Motor neuron (in vitro differentiated cells): ENCODE measurements around the gene SRSF11. TPM values are rescaled to one million over a fixed set of nuclear protein-coding genes. Genes with fewer than 3 reads are reported as not detected.
A peak's percentile ranks its signal among the peaks of the same experiment; 100 is the strongest.
"Not testable (repeated sequence)": the region's sequence is repeated elsewhere in the genome, so short reads cannot be mapped to it uniquely, and the experiment has no call there.

ENCODE experiments used
- ATAC-seq, 8 experiments: fragments of 200-7000 bp; cut with Tn5 transposase; replicated peaks in 6 of 8; 2 replicates each; pipeline ENCODE4 v1.8.0; 2021; ENCODE audit warnings: mild to moderate bottlenecking in 8 of 8, moderate library complexity in 8 of 8
- H3K27ac ChIP-seq, 2 donors: fragments of 250-450 bp; sonication (Bioruptor Pico); 2 replicates each; pipeline ENCODE4 v1.9.0; 2021; ENCODE audit warnings: antibody characterized with exemption in 2 of 2, mild to moderate bottlenecking in 2 of 2, moderate library complexity in 1 of 2
- H3K4me1 ChIP-seq, 2 donors: fragments of 250-450 bp; sonication (Bioruptor Pico); replicated peaks in 1 of 2; 2 replicates each; pipeline ENCODE4 v1.6.1; 2021; ENCODE audit warnings: antibody characterized with exemption in 2 of 2, mild to moderate bottlenecking in 2 of 2, moderate library complexity in 1 of 2
- H3K4me3 ChIP-seq, 5 donors: fragments of 250-450 bp; sonication (Bioruptor Pico); 2 replicates each; pipeline ENCODE4 v1.9.0; 2021; ENCODE audit warnings: antibody characterized with exemption in 5 of 5, mild to moderate bottlenecking in 5 of 5, moderate library complexity in 4 of 5
- WGBS, 10 experiments: fragments of 450-650 bp; shearing (Covaris generic); methylation state at CpG; one replicate each; pipeline ENCODE4 v1.0.0; 2022; 5-methylcytosine and 5-hydroxymethylcytosine counted together
- in situ Hi-C, 9 experiments: fragments of 400-800 bp; cut with MboI; loops; one replicate each; pipeline ENCODE4 v1.15.0; 2021; ENCODE audit warnings: low sequenced_read_pairs in 9 of 9, low pct_unique_long_range_greater_than_20kb in 2 of 9; ENCODE audit not compliant: unreplicated experiment in 9 of 9
- total RNA-seq, 8 experiments: library from RNA; unstranded; fragments of 300-600 nt; gene quantifications; 2 replicates each; pipeline versions ENCODE4 v1.2.3 to v1.2.4, GENCODE V29; 2022

SRSF11 gene, protein sequence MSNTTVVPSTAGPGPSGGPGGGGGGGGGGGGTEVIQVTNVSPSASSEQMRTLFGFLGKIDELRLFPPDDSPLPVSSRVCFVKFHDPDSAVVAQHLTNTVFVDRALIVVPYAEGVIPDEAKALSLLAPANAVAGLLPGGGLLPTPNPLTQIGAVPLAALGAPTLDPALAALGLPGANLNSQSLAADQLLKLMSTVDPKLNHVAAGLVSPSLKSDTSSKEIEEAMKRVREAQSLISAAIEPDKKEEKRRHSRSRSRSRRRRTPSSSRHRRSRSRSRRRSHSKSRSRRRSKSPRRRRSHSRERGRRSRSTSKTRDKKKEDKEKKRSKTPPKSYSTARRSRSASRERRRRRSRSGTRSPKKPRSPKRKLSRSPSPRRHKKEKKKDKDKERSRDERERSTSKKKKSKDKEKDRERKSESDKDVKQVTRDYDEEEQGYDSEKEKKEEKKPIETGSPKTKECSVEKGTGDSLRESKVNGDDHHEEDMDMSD
- 100 to 1,000 TPM; 127 to 267 (median 187) TPM for total RNA-seq

DNA sequence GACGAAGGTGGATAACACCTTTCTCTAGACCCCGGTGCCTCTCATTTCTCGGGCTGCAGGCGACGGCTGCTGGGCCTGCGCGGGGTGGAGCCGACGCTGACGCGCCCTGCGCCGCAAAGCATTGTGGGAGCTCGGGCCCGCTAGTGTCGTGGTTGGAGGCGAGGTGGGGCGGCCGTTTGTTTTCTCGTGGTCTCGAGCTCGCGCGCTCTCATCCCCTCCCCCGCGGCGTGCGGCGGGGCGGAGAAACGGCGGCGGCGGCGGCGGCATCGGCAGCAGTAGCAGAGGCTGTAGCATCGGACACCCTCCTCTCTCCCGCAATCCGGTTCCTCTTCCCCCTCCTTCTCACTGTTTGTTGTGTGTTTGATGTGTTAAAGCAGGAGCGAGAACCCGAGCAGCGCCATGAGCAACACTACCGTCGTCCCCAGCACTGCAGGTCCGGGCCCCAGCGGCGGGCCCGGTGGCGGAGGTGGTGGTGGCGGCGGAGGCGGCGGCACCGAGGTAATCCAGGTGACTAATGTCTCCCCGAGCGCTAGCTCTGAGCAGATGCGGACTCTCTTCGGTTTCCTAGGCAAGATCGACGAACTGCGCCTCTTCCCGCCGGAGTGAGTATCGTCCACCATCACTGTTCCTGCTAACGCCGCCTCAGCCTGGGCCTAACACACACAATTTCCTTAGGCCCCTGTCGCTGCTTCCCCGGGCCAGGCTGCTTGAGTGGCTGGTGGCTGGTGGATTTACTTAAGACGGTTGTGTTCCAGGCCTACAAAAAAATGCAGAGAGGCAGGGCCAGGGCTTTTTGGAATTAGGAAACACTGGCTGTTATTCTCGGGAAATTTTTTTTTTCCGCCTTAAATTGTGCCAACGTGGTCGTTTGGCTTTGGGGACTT is at the start of gene SRSF11:
TSS of gene SRSF11 (plus strand) at position 143 of the 884 bp plus-strand sequence. CDS start at position 400, 257 bp downstream.
- Histone ChIP-seq H3K27ac (peak within 1 kb of the TSS; percentile 92 to 96), H3K4me3 (peak within 1 kb of the TSS; percentile 49 to 90 (median 64)), H3K4me1 (peaks cover 14 to 29% of the 10 kb centered on the region in 2 donors)
- peak; percentile 86 to 98 (median 97) for ATAC-seq
- 0 to 6% (median 2%) methylated on average over 5 to 49 of the region's 74 CpGs; no CpG with 5 or more reads in 1 of the 10 experiments for WGBS, 10 experiments
- in situ Hi-C loops = no loop called here

DNA sequence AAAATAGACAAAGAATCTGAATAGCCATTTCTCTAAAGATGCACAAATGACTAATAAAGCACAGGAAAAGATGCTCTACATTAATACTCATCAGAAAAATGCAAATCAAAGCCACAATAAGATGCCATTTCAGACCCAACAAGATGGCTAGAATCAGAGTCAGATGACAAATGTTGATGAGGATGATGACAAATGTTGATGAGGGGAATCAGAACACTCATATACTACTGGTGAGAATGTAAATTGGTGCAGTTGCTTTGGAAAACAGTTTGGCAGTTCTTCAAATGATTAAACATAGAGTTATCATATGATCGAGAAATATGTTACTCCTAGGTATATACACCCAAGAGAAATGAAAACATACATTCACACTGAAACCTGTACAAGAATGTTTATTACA is 49.7 kb upstream of the SRSF11 start:
- H3K4me3 ChIP-seq = no peak overlapping the region
- no peaks in the 10 kb centered on the region for H3K4me1 ChIP-seq
- ATAC-seq = peak in 1 of 8 experiments; percentile 27
- in situ Hi-C loops = no loop called here
- WGBS, 10 experiments = 94 to 100% (median 100%) methylated on average over 1 of the region's 1 CpG; no CpG with 5 or more reads in 2 of the 10 experiments
- no peak overlapping the region for H3K27ac ChIP-seq

DNA sequence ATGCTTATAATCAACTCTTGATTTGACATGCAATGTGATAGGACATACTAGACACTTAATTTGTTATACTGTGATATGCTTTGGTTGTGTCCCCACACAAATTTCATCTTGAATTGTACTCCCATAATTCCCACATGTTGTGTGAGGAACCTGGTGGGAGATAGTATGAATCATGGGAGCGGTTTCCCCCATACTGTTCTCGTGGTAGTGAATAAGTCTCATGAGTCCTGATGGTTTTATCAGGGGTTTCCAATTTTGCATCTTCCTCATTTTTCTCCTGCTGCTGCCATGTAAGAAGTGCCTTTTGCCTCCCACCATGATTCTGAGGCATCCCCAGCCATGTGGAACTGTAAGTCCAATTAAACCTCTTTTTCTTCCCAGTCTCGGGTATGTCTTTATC is 36.0 kb upstream of the SRSF11 start:
- 69 to 100% (median 98%) methylated on average over 1 to 3 of the region's 3 CpGs; no CpG with 5 or more reads in 3 of the 10 experiments for WGBS, 10 experiments
- H3K4me3 ChIP-seq, in situ Hi-C loops, ATAC-seq, H3K4me1 ChIP-seq, H3K27ac ChIP-seq: not testable (repeated sequence)

DNA sequence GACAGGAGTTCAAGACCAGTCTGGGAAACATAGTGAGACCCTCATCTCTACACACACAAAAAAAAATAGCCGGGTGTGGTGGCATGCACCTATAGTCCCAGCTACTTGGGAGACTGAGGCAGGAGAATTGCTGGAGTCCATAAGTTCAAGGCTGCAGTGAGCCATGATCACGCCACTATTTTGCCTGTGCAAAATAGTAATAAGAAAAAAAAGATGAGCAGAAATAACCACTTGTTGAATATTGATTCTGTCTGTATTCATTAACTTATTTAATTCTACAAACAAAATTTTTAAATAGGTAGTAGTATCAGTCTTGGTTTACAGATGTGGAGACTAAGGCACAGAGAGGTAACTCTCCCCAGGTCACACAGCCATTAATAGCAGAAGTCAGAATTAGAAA is 32.7 kb upstream of the SRSF11 start:
- no peak overlapping the region for H3K27ac ChIP-seq
- in situ Hi-C loops = no loop called here
- 80 to 100% (median 98%) methylated on average over 1 to 2 of the region's 2 CpGs; no CpG with 5 or more reads in 4 of the 10 experiments for WGBS, 10 experiments
- H3K4me3 ChIP-seq = no peak overlapping the region
- ATAC-seq = no peak
- H3K4me1 ChIP-seq = no peaks in the 10 kb centered on the region

DNA sequence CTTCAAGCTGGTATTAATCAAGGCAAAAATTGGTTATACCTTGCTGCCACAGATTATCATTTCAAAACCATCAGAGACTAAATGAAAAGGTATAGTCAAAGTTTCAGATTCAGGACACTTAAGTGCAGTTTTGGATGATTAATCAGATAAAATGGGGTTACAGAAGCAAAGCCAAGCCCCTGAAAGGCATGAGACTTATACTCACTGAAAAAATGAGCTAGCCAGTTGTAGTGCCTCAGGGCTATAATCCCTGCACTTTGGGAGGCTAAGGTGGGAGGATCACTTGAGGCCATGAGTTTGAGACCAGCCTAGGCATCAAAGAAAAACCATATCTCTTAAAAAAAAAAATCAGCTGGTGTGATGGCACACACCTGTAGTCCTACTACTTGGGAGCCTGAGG is 31.0 kb upstream of the SRSF11 start:
- Histone ChIP-seq H3K4me3 (no peak overlapping the region), H3K4me1 (no peaks in the 10 kb centered on the region), H3K27ac (no peak overlapping the region)
- ATAC-seq = no peak
- in situ Hi-C loops = no loop called here

DNA sequence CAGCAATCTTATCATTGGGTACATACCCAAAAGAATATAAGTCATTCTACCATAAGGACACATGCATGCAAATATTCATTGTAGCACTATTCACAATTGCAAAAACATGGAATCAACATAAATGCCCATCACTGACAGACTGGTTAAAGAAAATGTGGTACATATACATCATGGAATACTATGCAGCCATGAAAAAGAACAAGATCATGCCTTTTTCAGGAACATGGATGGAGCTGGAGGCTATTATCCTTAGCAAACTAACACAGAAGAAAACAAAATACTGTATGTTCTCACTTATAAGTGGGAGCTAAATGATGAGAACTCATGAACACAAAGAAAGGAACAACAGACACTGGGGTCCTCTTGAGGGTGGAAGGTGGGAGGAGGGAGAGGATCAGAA is 28.7 kb upstream of the SRSF11 start:
- H3K4me1 ChIP-seq, ATAC-seq, H3K27ac ChIP-seq, in situ Hi-C loops, H3K4me3 ChIP-seq: not testable (repeated sequence)

DNA sequence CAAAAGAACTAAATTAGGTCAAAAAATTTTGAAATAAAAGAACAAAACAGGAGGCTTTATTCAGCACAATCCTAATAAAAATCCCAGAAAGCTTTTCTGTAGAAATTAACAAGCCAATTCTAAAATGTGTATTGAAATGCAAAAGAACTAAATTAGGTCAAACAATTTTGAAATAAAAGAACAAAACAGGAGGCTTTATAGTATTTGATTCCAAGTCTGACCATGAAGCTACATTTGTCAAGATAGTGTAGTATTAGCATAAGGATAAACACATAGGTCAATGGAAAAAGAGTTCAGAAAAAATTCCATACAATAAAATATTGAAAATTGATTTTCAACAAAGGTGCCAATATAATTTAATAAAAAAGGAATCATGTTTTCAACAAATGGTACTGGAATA is 26.6 kb upstream of the SRSF11 start:
- no peak for ATAC-seq
- in situ Hi-C loops = no loop called here
- no peak overlapping the region for H3K27ac ChIP-seq
- no peaks in the 10 kb centered on the region for H3K4me1 ChIP-seq
- H3K4me3 ChIP-seq = no peak overlapping the region

DNA sequence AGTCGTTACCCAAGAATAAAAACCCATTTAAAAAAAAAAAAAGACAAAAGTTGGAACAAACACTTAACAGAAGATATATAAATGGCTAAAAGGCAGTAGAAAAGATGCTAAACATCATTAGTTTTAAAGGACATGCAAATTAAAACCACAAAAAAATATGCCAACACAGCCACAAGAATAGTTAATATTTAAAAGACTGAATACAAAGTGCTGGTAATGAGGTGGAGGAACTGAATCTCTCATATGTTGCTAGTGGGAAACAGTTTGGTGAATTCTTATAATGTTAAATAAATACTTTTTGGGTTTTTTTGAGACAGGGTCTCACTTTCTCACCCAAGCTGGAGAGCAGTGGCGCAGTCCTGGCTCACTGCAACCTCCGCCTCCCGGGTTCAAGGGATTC is 25.8 kb upstream of the SRSF11 start:
- H3K4me3 ChIP-seq = no peak overlapping the region
- H3K4me1 ChIP-seq = no peaks in the 10 kb centered on the region
- H3K27ac ChIP-seq = no peak overlapping the region
- in situ Hi-C loops = no loop called here
- WGBS, 10 experiments = 86 to 100% (median 96%) methylated on average over 1 to 4 of the region's 4 CpGs
- ATAC-seq = no peak

DNA sequence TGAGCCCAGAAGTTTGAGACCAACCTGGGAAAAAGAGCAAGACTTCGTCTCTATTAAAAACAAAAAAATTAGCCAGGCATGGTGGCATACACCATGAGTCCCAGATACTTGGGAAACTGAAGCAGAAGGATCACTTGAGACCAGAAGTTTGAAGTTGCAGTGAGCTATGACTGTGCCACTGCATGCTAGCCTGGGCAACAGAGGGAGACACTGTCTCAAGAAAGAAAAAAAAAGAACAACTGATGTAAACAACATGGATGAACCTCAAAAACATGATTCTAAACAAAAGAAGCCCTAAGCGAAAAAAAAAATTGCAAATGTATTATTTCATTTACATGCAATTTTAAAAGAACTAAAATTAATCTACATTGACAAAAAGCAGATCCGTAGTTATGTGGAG is 24.8 kb upstream of the SRSF11 start:
- no peak overlapping the region for H3K27ac ChIP-seq
- in situ Hi-C loops = no loop called here
- no peak overlapping the region for H3K4me3 ChIP-seq
- WGBS, 10 experiments = 32 to 95% (median 87%) methylated on average over 2 to 3 of the region's 3 CpGs
- ATAC-seq = no peak
- H3K4me1 ChIP-seq = no peaks in the 10 kb centered on the region

DNA sequence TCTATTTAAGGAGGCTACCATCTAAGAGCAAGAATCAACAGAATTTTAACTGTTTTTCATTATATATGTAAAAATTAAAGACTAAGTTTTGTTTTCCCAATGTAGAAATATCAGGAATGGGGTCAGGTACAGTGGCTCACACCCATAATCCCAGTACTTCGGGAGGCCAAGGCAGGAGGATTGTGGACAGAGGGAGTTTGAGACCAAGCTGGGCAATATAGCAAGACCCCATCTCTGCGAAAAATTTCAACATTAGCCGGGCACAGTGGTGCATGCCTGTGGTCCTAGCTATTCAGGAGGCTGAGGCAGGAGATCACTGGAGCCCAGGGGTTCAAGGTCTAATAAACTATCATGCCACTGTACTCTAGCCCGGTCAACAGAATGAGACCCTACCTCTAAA is 21.1 kb upstream of the SRSF11 start:
- in situ Hi-C loops = no loop called here
- H3K4me3 ChIP-seq = no peak overlapping the region

DNA sequence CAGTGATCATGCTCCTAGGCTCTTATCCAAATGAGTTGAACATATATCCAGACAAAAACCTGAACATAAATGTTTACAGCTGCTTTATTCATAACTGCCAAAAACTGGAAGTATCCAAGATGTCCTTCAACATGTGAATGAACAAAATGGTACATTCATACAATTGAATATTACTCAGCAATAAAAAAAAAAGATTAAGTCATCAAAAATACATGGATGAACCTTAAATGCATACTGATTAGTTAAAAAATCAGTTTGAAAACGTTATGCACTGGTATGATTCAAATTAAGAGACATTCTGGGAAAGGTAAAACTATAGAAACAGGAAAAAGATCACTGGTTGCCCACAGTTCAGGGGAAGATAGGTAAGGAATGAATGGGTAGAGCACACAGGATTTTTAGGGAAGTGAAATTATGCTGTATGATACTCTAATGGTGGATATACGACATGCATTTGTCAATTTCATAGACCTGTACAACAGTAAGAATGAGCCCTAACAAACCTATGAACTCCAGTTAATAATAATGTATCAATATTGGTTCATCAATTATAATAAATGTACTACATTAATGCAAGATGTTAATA is 18.9 kb upstream of the SRSF11 start:
- Histone ChIP-seq H3K4me3 (no peak overlapping the region), H3K27ac (no peak overlapping the region), H3K4me1 (peaks cover 20 to 21% of the 10 kb centered on the region in 2 donors)
- in situ Hi-C loops = no loop called here
- no peak for ATAC-seq
- 10 to 100% (median 68%) methylated on average over 1 to 2 of the region's 2 CpGs for WGBS, 10 experiments

More for the DNA sequence above, 21.1 kb upstream of the SRSF11 start:
- ATAC-seq = no peak
- 81 to 100% (median 96%) methylated on average over 1 to 4 of the region's 4 CpGs for WGBS, 10 experiments
- Histone ChIP-seq H3K4me1 (peaks cover 11 to 12% of the 10 kb centered on the region in 2 donors), H3K27ac (no peak overlapping the region)

DNA sequence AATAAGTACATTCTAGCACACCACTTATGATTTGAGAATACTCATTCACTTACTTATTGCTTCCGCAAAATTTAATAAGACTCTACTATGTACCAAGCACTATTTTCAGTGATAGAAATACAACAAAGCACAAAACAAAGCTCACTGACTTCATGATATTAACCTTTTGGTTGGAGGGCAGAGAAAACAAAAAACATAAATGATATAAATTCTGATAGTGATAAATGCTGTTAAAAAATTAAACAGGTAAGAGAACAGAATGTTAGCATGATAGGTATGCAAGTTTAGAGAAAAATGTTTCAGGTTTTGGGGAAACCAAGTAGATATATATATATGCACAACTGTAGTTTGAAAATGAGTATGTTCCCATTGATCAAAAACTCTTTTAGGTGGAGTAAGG is 17.0 kb upstream of the SRSF11 start:
- no peak overlapping the region for H3K27ac ChIP-seq
- WGBS, 10 experiments = 50 to 100% (median 100%) methylated on average over 1 of the region's 1 CpG; no CpG with 5 or more reads in 1 of the 10 experiments
- peaks cover 21 to 26% of the 10 kb centered on the region in 2 donors for H3K4me1 ChIP-seq
- in situ Hi-C loops = no loop called here
- no peak for ATAC-seq
- H3K4me3 ChIP-seq = peak overlapping the region; percentile 57 to 96 (median 87)

DNA sequence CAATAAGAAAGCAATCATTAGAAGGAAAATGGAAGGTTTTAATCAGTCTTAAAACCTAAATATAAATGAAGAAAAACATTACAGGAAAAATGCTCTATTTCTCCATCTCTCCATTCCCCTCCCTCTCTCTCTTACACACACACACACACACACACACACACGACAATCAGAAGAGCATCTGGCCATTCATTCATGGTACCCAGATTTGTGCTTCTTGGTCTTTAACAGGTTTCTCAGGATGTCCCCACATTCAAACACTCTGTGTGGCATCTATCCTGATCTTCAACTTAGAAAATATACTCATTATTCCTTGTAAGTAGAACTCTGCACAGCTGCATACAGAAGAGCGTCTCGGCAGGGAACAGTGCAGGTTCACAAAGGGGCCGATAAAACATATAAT is 16.6 kb upstream of the SRSF11 start:
- 0 to 10% (median 0%) methylated on average over 1 to 4 of the region's 4 CpGs; no CpG with 5 or more reads in 3 of the 10 experiments for WGBS, 10 experiments
- peaks cover 21 to 26% of the 10 kb centered on the region in 2 donors for H3K4me1 ChIP-seq
- H3K4me3 ChIP-seq = peak overlapping the region; percentile 57 to 96 (median 87)
- peak overlapping the region; percentile 89 to 96 for H3K27ac ChIP-seq
- in situ Hi-C loops = no loop called here
- peak in 1 of 8 experiments; percentile 1 for ATAC-seq
